Brain microvascular endothelial cell (primary cell): ENCODE measurements around the gene DOCK2.

Experiments
- DNase-seq: peaks from one replicate; pipeline ENCODE4 v3.0.0-alpha.2; 2020
- H3K27ac ChIP-seq: fragments of 250-450 bp; sonication (Bioruptor Pico); 2 replicates; pipeline ENCODE4 v1.5.1; 2020; ENCODE audit warnings: mild to moderate bottlenecking, moderate library complexity
- H3K27me3 ChIP-seq: fragments of 250-450 bp; sonication (Bioruptor Pico); replicated peaks from 2 replicates; pipeline ENCODE4 v1.5.1; 2020; ENCODE audit warnings: mild to moderate bottlenecking
- H3K36me3 ChIP-seq: fragments of 250-450 bp; sonication (Bioruptor Pico); replicated peaks from 2 replicates; pipeline ENCODE4 v1.5.1; 2020; ENCODE audit warnings: mild to moderate bottlenecking
- H3K4me3 ChIP-seq: 2 replicates; pipeline ENCODE4 v1.5.1; 2011; ENCODE audit warnings: low read depth, mild to moderate bottlenecking, control low read depth, low read length, moderate library complexity
- in situ Hi-C: cut with HindIII; loops from 2 replicates; pipeline ENCODE4 v1.10.0; 2017; ENCODE audit warnings: low sequenced_read_pairs, low pct_ligation_motif_present
- TF ChIP-seq, protein P1 (sequence below): IDR thresholded peaks from 2 replicates; pipeline ENCODE4 v1.5.1; 2011; ENCODE audit warnings: low read depth, mild to moderate bottlenecking, moderate library complexity, low read length, control low read depth, inconsistent platforms; ENCODE audit errors: missing control alignments

DOCK2 gene

DNA sequence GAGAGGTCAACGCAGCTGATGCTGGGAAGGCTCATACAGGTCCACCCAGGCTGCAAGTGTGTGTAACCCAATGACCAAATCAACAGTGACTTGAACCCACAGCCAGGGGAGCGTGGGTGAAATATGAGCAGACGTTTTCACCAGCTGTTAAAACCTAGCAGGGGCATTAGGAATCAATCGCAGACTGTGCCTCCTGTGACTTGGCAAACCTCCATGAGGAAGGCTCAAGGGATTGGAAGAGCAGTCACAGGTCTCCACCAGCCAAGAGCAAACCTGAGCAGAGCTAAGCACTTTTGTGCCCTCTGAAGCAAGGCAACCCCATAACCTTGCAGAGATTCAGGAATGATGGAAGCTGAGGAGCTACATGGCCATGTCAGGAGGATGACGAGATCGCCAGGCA lies 317.7 kb downstream of the DOCK2 start:
- DNase-seq: no peak
- H3K36me3 ChIP-seq: no peaks in the 10 kb centered on the region
- no peak overlapping the region for H3K4me3 ChIP-seq
- TF ChIP-seq, protein P1, sequence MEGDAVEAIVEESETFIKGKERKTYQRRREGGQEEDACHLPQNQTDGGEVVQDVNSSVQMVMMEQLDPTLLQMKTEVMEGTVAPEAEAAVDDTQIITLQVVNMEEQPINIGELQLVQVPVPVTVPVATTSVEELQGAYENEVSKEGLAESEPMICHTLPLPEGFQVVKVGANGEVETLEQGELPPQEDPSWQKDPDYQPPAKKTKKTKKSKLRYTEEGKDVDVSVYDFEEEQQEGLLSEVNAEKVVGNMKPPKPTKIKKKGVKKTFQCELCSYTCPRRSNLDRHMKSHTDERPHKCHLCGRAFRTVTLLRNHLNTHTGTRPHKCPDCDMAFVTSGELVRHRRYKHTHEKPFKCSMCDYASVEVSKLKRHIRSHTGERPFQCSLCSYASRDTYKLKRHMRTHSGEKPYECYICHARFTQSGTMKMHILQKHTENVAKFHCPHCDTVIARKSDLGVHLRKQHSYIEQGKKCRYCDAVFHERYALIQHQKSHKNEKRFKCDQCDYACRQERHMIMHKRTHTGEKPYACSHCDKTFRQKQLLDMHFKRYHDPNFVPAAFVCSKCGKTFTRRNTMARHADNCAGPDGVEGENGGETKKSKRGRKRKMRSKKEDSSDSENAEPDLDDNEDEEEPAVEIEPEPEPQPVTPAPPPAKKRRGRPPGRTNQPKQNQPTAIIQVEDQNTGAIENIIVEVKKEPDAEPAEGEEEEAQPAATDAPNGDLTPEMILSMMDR: no peak
- no peaks in the 10 kb centered on the region for H3K27me3 ChIP-seq
- in situ Hi-C loops: no loop called here
- H3K27ac ChIP-seq: no peak overlapping the region

DNA sequence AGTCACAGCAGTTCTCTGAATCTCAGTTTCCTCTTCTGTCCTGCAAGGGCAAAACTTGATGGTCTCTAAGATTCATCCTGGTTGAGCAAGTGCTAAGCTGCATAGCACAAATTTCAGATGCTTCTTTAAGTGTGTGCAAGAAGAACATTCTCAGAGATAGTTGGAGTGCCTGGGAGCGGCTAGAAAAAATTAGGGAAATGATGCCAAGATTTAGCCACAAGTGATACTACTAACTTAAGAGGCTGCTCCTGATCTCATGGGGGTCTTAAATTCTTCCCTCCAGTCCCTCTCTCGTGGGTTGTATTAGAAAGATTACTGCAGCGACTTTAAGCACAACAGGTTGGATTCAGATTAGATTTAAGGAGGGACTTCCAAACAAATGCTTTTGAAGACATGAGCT lies 319.1 kb downstream of the DOCK2 start:
- TF ChIP-seq, protein P1: no peak
- in situ Hi-C loops: no loop called here

DNA sequence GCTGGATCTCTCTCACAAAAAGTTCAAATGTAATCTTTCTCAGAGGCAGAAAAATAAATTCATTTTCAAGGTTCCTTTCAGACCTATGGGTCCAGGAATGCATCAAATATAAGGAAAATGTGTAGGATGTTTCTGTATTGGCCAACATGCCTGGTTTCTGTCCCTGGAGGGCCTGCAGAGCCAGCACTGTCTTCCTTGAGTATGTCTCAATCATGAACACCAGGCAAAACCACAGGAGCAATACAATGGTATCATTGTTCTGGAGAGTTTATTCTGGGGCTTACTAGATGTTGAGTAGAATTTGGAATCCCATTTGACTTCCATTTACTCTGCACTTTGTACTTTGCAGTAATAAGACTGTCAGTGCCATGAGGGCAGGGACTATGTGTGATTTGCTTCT lies 319.7 kb downstream of the DOCK2 start:
- DNase-seq: no peak
- TF ChIP-seq, protein P1: no peak
- in situ Hi-C loops: no loop called here

More for the DNA sequence above, 319.1 kb downstream of the DOCK2 start:
- H3K27me3 ChIP-seq: no peaks in the 10 kb centered on the region
- DNase-seq: no peak
- H3K4me3 ChIP-seq: no peak overlapping the region
- H3K27ac ChIP-seq: no peak overlapping the region
- no peaks in the 10 kb centered on the region for H3K36me3 ChIP-seq

DNA sequence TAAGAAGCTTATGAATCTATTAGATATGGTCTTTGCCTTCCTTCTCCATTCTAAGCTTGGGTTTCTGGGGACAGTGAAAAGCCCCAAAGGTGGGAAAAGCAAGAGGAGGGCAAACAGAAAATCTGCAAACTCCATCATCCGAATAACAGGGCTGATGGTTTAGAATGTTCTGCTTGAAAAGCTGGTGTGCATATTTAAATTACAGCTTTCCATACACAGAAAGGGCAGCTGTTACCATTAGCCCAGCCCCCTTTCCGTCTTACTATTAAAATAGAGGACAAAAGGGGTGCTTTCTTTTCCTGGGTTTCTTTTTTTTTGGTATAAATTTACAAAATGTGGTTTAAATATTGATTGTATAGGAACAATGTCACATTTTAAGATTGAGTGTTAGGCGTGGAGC lies 321.2 kb downstream of the DOCK2 start:
- no peak overlapping the region for H3K4me3 ChIP-seq
- in situ Hi-C loops: no loop called here
- no peak overlapping the region for H3K27ac ChIP-seq
- no peaks in the 10 kb centered on the region for H3K36me3 ChIP-seq
- no peak for DNase-seq
- TF ChIP-seq, protein P1: no peak
- H3K27me3 ChIP-seq: no peaks in the 10 kb centered on the region

More for the DNA sequence above, 319.7 kb downstream of the DOCK2 start:
- Histone ChIP-seq H3K27ac (no peak overlapping the region), H3K4me3 (no peak overlapping the region), H3K27me3 (no peaks in the 10 kb centered on the region), H3K36me3 (no peaks in the 10 kb centered on the region)

DNA sequence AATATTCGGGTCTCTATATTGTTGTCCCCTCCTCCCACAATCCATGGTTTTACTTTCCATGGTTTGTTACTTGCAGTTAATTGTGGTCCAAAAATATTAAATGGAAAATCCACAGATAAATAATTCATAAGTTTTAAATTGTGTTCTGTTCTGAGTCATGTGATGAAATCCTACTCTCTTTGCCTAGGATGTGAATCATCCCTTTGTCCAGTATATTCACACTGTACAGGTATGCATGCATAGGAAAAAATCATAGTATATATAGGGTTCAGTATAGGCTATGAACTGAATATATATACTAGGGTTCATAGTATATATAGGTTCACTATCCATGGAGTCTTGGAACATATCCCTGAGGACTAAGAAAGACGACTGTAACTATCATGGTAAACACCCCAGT lies 323.6 kb downstream of the DOCK2 start:
- Histone ChIP-seq H3K4me3 (no peak overlapping the region), H3K36me3 (no peaks in the 10 kb centered on the region), H3K27me3 (no peaks in the 10 kb centered on the region), H3K27ac (no peak overlapping the region)
- in situ Hi-C loops: no loop called here
- TF ChIP-seq, protein P1: no peak
- no peak for DNase-seq

DNA sequence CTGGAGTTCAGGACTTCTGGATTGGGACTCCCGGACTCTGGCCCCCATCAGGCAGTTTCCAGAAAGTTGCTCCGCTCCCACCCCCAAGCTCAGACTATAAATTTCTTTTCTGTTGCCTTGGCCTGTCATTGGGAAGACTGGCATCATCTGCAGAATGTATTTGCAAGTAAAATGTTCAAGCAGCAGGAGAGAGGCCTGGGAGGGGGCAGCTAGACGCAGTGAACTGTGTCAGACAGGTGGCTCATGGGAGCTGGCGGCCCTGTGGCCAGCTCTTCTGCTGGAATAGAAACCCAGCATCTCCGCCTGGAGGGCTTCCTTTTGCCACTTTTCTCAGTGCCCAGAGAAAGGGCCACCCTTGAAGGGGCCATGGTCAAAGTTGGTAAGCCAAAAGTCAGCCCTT lies 327.2 kb downstream of the DOCK2 start:
- in situ Hi-C loops: no loop called here
- Histone ChIP-seq H3K4me3 (no peak overlapping the region), H3K27me3 (no peaks in the 10 kb centered on the region), H3K36me3 (no peaks in the 10 kb centered on the region), H3K27ac (no peak overlapping the region)
- TF ChIP-seq, protein P1: no peak
- DNase-seq: no peak
